IMR-90 (cell line): Measurements from ENCODE around the gene PLEKHH1. TPM values are rescaled to one million over a fixed set of nuclear protein-coding genes. Genes with fewer than 3 reads are reported as not detected.

Experiments
- ATAC-seq: fragments of 200-7000 bp; cut with Tn5 transposase; 2 replicates; pipeline ENCODE4 v1.9.1; 2020; ENCODE audit warnings: low read depth, mild to moderate bottlenecking, moderate library complexity
- BruUV-seq: library from RNA; stranded (reverse); fragments of 400-500 nt; replicated peaks from 2 replicates; lab custom pipeline; 2021; lab: Mats Ljungman, UMichigan
- CTCF ChIA-PET: fragments of 300-600 bp; formaldehyde crosslinking; extraction: SDS; loops from one replicate; lab custom pipeline; 2021; ENCODE audit warnings: antibody characterized with exemption; lab: Yijun Ruan, JAX
- POLR2A ChIA-PET: fragments of 300-600 bp; sonication (Branson Sonifier 250); formaldehyde crosslinking; loops from one replicate; lab custom pipeline; 2022; ENCODE audit warnings: antibody characterized with exemption; ENCODE audit not compliant: unreplicated experiment; lab: Charles Lee
- DNase-seq: peaks from one replicate; pipeline ENCODE4 v3.0.0; 2013
- H2AFZ ChIP-seq: replicated peaks from 2 replicates; pipeline ENCODE3; 2013; ENCODE audit warnings: low read length, mild to moderate bottlenecking; ENCODE audit not compliant: poor library complexity
- H2AK5ac ChIP-seq: 2 replicates; pipeline ENCODE4 v1.6.1; 2013; ENCODE audit warnings: low read depth, low read length, inconsistent platforms
- H2AK9ac ChIP-seq: replicated peaks from 2 replicates; pipeline ENCODE3; 2013; ENCODE audit warnings: mild to moderate bottlenecking, low read depth, low read length, moderate library complexity; ENCODE audit not compliant: poor library complexity
- H2BK120ac ChIP-seq: 2 replicates; pipeline ENCODE4 v1.6.1; 2013; ENCODE audit warnings: low read depth, low read length, inconsistent platforms
- H2BK15ac ChIP-seq: 3 replicates; pipeline ENCODE4 v1.6.1; 2013; ENCODE audit warnings: low read depth, low read length, inconsistent platforms
- H2BK20ac ChIP-seq: 2 replicates; pipeline ENCODE4 v1.6.1; 2013; ENCODE audit warnings: low read depth, mild to moderate bottlenecking, inconsistent platforms, low read length, moderate library complexity
- H2BK5ac ChIP-seq: 2 replicates; pipeline ENCODE4 v1.6.1; 2013; ENCODE audit warnings: mild to moderate bottlenecking, low read depth, low read length, inconsistent platforms; ENCODE audit not compliant: poor library complexity, severe bottlenecking
- H3K14ac ChIP-seq: replicated peaks from 2 replicates; pipeline ENCODE4 v1.6.1; 2013; ENCODE audit warnings: low read depth, low read length, inconsistent platforms
- H3K18ac ChIP-seq: 2 replicates; pipeline ENCODE4 v1.6.1; 2013; ENCODE audit warnings: low read depth, low read length, control low read depth
- H3K23ac ChIP-seq: 2 replicates; pipeline ENCODE4 v1.6.1; 2013; ENCODE audit warnings: low read depth, low read length, inconsistent platforms
- H3K27ac ChIP-seq: 2 replicates; pipeline ENCODE4 v1.5.1; 2013; ENCODE audit warnings: mild to moderate bottlenecking, control low read depth, low read length; ENCODE audit not compliant: insufficient read depth
- H3K27me3 ChIP-seq: 2 replicates; pipeline ENCODE4 v1.6.1; 2013; ENCODE audit warnings: low read length; ENCODE audit not compliant: control insufficient read depth, insufficient read depth
- H3K36me3 ChIP-seq: 2 replicates; pipeline ENCODE4 v1.6.1; 2013; ENCODE audit warnings: low read length, mixed read lengths; ENCODE audit not compliant: control insufficient read depth, insufficient read depth
- H3K4ac ChIP-seq: 2 replicates; pipeline ENCODE4 v1.6.1; 2013; ENCODE audit warnings: low read depth, low read length, inconsistent platforms
- H3K4me1 ChIP-seq: 2 replicates; pipeline ENCODE4 v1.6.1; 2013; ENCODE audit warnings: low read length, mixed read lengths; ENCODE audit not compliant: control insufficient read depth, insufficient read depth
- H3K4me2 ChIP-seq: 2 replicates; pipeline ENCODE4 v1.6.1; 2013; ENCODE audit warnings: low read depth, mild to moderate bottlenecking, control low read depth, low read length, moderate library complexity
- H3K4me3 ChIP-seq: 2 replicates; pipeline ENCODE4 v1.5.1; 2013; ENCODE audit warnings: low read depth, mild to moderate bottlenecking, control low read depth, low read length, moderate library complexity; ENCODE audit not compliant: insufficient read depth
- H3K56ac ChIP-seq: 2 replicates; pipeline ENCODE4 v1.6.1; 2013; ENCODE audit warnings: low read length, inconsistent platforms; ENCODE audit not compliant: insufficient read depth; ENCODE audit errors: extremely low read depth
- H3K79me1 ChIP-seq, 2 experiments: 2 replicates each; pipeline ENCODE4 v1.6.1; 2013; ENCODE audit warnings: low read length in 2 of 2, inconsistent platforms in 1 of 2, low read depth in 1 of 2
- H3K9ac ChIP-seq: 2 replicates; pipeline ENCODE4 v1.6.1; 2013; ENCODE audit warnings: low read depth, low read length, control low read depth
- H3K9me1 ChIP-seq: 2 replicates; pipeline ENCODE4 v1.6.1; 2013; ENCODE audit warnings: low read length, inconsistent platforms; ENCODE audit not compliant: insufficient read depth
- H3K9me3 ChIP-seq: 2 replicates; pipeline ENCODE4 v1.6.1; 2013; ENCODE audit warnings: low read length; ENCODE audit not compliant: control insufficient read depth, insufficient read depth
- H4K20me1 ChIP-seq: 2 replicates; pipeline ENCODE4 v1.6.1; 2013; ENCODE audit warnings: low read length, inconsistent platforms; ENCODE audit not compliant: insufficient read depth
- H4K5ac ChIP-seq: 2 replicates; pipeline ENCODE4 v1.6.1; 2013; ENCODE audit warnings: mild to moderate bottlenecking, low read depth, low read length, control low read depth
- H4K8ac ChIP-seq, 2 experiments: 2 replicates each; pipeline ENCODE4 v1.6.1; 2013; ENCODE audit warnings: low read depth in 2 of 2, low read length in 2 of 2, control low read depth in 1 of 2, inconsistent platforms in 1 of 2
- H4K91ac ChIP-seq: 2 replicates; pipeline ENCODE4 v1.6.1; 2013; ENCODE audit warnings: low read depth, low read length, inconsistent platforms; ENCODE audit not compliant: insufficient read depth
- BHLHE40 ChIP-seq: fragments of 150-350 bp; IDR thresholded peaks from 2 replicates; pipeline ENCODE4 v1.6.1; 2016; ENCODE audit warnings: mild to moderate bottlenecking, low read depth, low read length
- CEBPB ChIP-seq: IDR thresholded peaks from 2 replicates; pipeline ENCODE4 v1.6.1; 2012; ENCODE audit warnings: low read depth, low read length, improper control_type of control experiment
- CHD1 ChIP-seq: IDR thresholded peaks from 2 replicates; pipeline ENCODE4 v1.6.1; 2012; ENCODE audit warnings: low read depth, low read length, improper control_type of control experiment
- FOS ChIP-seq: fragments of 150-350 bp; IDR thresholded peaks from 2 replicates; pipeline ENCODE4 v1.6.1; 2016; ENCODE audit warnings: low read depth, low read length
- MAFK ChIP-seq: IDR thresholded peaks from 2 replicates; pipeline ENCODE4 v1.6.1; 2012; ENCODE audit warnings: low read depth, low read length, improper control_type of control experiment
- MAZ ChIP-seq: IDR thresholded peaks from 2 replicates; pipeline ENCODE4 v1.6.1; 2012; ENCODE audit warnings: low read depth, mild to moderate bottlenecking, low read length, improper control_type of control experiment, moderate library complexity, borderline replicate concordance
- MXI1 ChIP-seq: IDR thresholded peaks from 2 replicates; pipeline ENCODE4 v1.6.1; 2012; ENCODE audit warnings: low read depth, mild to moderate bottlenecking, low read length, moderate library complexity, borderline replicate concordance
- NFE2L2 ChIP-seq: fragments of 150-350 bp; IDR thresholded peaks from 2 replicates; pipeline ENCODE4 v1.6.1; 2016; ENCODE audit warnings: low read depth, mild to moderate bottlenecking, low read length
- POLR2A ChIP-seq: IDR thresholded peaks from 2 replicates; pipeline ENCODE4 v1.6.1; 2012; ENCODE audit warnings: mild to moderate bottlenecking, low read depth, low read length
- RAD21 ChIP-seq: IDR thresholded peaks from 2 replicates; pipeline ENCODE4 v1.6.1; 2012; ENCODE audit warnings: low read length, improper control_type of control experiment
- RCOR1 ChIP-seq: IDR thresholded peaks from 2 replicates; pipeline ENCODE4 v1.6.1; 2012; ENCODE audit warnings: mild to moderate bottlenecking, low read length, improper control_type of control experiment; ENCODE audit not compliant: insufficient replicate concordance
- RFX5 ChIP-seq: IDR thresholded peaks from 2 replicates; pipeline ENCODE4 v1.8.0; 2012; ENCODE audit warnings: low read depth, mild to moderate bottlenecking, low read length, moderate library complexity
- SMC3 ChIP-seq: fragments of 150-350 bp; IDR thresholded peaks from 2 replicates; pipeline ENCODE4 v1.6.1; 2016; ENCODE audit warnings: low read depth, mild to moderate bottlenecking, antibody characterized with exemption, low read length, moderate library complexity
- WGBS, 2 experiments: methylation state at CpG; one replicate each; pipeline versions ENCODE4 v1.1.5 to v1.1.7; 2013; ENCODE audit warnings: missing lambda C conversion rate in 2 of 2; ENCODE audit not compliant: insufficient read length in 1 of 2; ENCODE audit errors: extremely low coverage in 2 of 2; 5-methylcytosine and 5-hydroxymethylcytosine counted together
- dilution Hi-C: fragments of 300-500 bp; cut with HindIII; formaldehyde crosslinking; loops from one replicate; pipeline ENCODE4 v1.14.3; 2018; ENCODE audit warnings: low sequenced_read_pairs; ENCODE audit not compliant: unreplicated experiment
- in situ Hi-C: fragments of 300-500 bp; cut with MboI; formaldehyde crosslinking; loops from 3 replicates; pipeline ENCODE4 v1.14.3; 2019; ENCODE audit warnings: low sequenced_read_pairs, inconsistent platforms, mixed read lengths
- intact Hi-C: fragments of 100-400 bp; cut with micrococcal nuclease; formaldehyde crosslinking; loops from 2 replicates; pipeline ENCODE4 v1.10.0; 2022
- polyA plus RNA-seq, 3 experiments: library from polyadenylated mRNA; depleted of rRNA; stranded (reverse); fragments of >200 nt; gene quantifications; 2 replicates each; pipeline ENCODE4 v1.2.3, GENCODE V29; 2012; ENCODE audit warnings: low replicate concordance in 1 of 3
- total RNA-seq: library from RNA; depleted of rRNA; stranded (reverse); fragments of >200 nt; gene quantifications from 2 replicates; pipeline ENCODE4 v1.2.3, GENCODE V29; 2012
- TF ChIP-seq, protein P1 (sequence below): conservative IDR thresholded peaks from 2 replicates; pipeline ENCODE4 v1.5.1; 2012; ENCODE audit warnings: mild to moderate bottlenecking, low read depth, low read length, improper control_type of control experiment
- TF ChIP-seq, protein P2 (sequence below): fragments of 150-350 bp; IDR thresholded peaks from 2 replicates; pipeline ENCODE4 v1.6.1; 2017; ENCODE audit warnings: mild to moderate bottlenecking, antibody characterized with exemption, low read length, low read depth
- TF ChIP-seq, protein P3 (sequence below): fragments of 150-350 bp; IDR thresholded peaks from 2 replicates; pipeline ENCODE4 v1.6.1; 2016; ENCODE audit warnings: low read depth, mild to moderate bottlenecking, low read length, moderate library complexity, borderline replicate concordance

The PLEKHH1 gene
- total and polyA plus RNA-seq, 2 of the 4 experiments (the other 2 are of a cell fraction), result under 0.01 to 0.34 TPM

DNA sequence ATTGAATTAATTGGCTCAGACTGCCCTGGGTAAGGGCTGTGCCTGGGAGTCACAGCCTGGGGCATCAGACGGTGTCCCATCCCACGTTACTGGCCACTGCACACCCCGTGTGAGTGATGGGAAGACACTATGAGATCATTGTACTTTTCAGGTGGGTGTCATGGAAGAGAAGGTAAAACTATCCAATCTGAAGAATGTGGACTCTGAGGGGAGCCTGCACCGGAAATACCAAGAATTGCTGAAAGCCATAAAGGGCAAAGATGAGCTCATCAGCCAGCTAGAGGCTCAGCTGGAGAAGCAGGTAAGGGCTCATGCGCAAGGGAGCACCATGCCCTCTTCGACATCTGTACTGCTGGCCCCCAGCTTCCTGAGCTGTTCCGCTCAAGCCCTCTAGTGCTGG is 24.0 kb downstream of the PLEKHH1 start:
- WGBS, 2 experiments, result 69% methylated on average over 5 of the region's 7 CpGs; no CpG with 5 or more reads in 1 of the 2 experiments
- Histone ChIP-seq H2BK15ac (no peak overlapping the region), H2AFZ (no peak overlapping the region), H4K20me1 (no peaks in the 10 kb centered on the region), H3K4me3 (no peak overlapping the region), H3K56ac (no peak overlapping the region), H4K91ac (peak overlapping the region; percentile 32; the same call in 1 of the 2 replicates), H3K18ac (no peak overlapping the region), H3K9me3 (no peaks in the 10 kb centered on the region), H3K36me3 (no peaks in the 10 kb centered on the region), H2BK120ac (peak overlapping the region; percentile 36; the same call in 1 of the 2 replicates), H2AK9ac (no peak overlapping the region), H3K79me1 (no peaks in the 10 kb centered on the region), H3K4ac (0 out of 2 replicates have a peak overlapping the region, but pooled peaks have one; percentile 37), H3K9ac (no peak overlapping the region), H3K14ac (no peak overlapping the region), H3K23ac (no peak overlapping the region), H3K9me1 (no peaks in the 10 kb centered on the region), H3K4me2 (no peak overlapping the region), H2AK5ac (no peak overlapping the region), H2BK20ac (peak overlapping the region; percentile 18; the same call in 1 of the 2 replicates), H4K8ac (peak overlapping the region; percentile 19 to 67; a peak in 1 of 4 replicates), H2BK5ac (no peak overlapping the region), H3K4me1 (no peaks in the 10 kb centered on the region), H3K27ac (no peak overlapping the region), H3K27me3 (peaks cover 7% of the 10 kb centered on the region; the same call in 1 of the 2 replicates), H4K5ac (no peak overlapping the region)
- intact Hi-C loops, result no loop called here
- ChIA-PET CTCF (interaction anchor here (1.0 to 2.3 kb wide), 4 partner anchors 15 to 30 kb away, joined by 3 to 6 read pairs (median 4); partner anchors contain the start of gene PLEKHH1), POLR2A (no interaction called here)
- ATAC-seq, result peak; percentile 66
- no TSS peak for BruUV-seq
- dilution Hi-C loops, result no loop called here
- peak; percentile 22 for DNase-seq
- in situ Hi-C loops, result loop anchor here (10.0 kb wide), 1 partner anchor 112 kb away; no protein-coding TSS in a partner anchor
- TF ChIP-seq BHLHE40 (no peak), RAD21 (no peak), MAFK (no peak), FOS (no peak), CEBPB (no peak), MAZ (no peak), NFE2L2 (no peak), SMC3 (no peak), RCOR1 (no peak), MXI1 (no peak), CHD1 (no peak), POLR2A (no peak), RFX5 (no peak)
- TF ChIP-seq, protein P1, sequence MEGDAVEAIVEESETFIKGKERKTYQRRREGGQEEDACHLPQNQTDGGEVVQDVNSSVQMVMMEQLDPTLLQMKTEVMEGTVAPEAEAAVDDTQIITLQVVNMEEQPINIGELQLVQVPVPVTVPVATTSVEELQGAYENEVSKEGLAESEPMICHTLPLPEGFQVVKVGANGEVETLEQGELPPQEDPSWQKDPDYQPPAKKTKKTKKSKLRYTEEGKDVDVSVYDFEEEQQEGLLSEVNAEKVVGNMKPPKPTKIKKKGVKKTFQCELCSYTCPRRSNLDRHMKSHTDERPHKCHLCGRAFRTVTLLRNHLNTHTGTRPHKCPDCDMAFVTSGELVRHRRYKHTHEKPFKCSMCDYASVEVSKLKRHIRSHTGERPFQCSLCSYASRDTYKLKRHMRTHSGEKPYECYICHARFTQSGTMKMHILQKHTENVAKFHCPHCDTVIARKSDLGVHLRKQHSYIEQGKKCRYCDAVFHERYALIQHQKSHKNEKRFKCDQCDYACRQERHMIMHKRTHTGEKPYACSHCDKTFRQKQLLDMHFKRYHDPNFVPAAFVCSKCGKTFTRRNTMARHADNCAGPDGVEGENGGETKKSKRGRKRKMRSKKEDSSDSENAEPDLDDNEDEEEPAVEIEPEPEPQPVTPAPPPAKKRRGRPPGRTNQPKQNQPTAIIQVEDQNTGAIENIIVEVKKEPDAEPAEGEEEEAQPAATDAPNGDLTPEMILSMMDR, result no peak
- TF ChIP-seq, protein P2, sequence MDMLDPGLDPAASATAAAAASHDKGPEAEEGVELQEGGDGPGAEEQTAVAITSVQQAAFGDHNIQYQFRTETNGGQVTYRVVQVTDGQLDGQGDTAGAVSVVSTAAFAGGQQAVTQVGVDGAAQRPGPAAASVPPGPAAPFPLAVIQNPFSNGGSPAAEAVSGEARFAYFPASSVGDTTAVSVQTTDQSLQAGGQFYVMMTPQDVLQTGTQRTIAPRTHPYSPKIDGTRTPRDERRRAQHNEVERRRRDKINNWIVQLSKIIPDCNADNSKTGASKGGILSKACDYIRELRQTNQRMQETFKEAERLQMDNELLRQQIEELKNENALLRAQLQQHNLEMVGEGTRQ, result no peak
- TF ChIP-seq, protein P3, sequence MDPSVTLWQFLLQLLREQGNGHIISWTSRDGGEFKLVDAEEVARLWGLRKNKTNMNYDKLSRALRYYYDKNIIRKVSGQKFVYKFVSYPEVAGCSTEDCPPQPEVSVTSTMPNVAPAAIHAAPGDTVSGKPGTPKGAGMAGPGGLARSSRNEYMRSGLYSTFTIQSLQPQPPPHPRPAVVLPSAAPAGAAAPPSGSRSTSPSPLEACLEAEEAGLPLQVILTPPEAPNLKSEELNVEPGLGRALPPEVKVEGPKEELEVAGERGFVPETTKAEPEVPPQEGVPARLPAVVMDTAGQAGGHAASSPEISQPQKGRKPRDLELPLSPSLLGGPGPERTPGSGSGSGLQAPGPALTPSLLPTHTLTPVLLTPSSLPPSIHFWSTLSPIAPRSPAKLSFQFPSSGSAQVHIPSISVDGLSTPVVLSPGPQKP, result no peak
